ENCODE data around the gene SLC1A3. TPM values are rescaled to one million over a fixed set of nuclear protein-coding genes. Genes with fewer than 3 reads are reported as not detected.
"Not testable (repeated sequence)": the region's sequence is repeated elsewhere in the genome, so short reads cannot be mapped to it uniquely, and the experiment has no call there.

Gene SLC1A3
- total and polyA plus RNA-seq, 4 donors: 3.4 to 47.6 (median 28.2) TPM

GRCh38 chr5:36642089-36642488, 35.7 kb downstream of the SLC1A3 start:
- DNase-seq (peak in 1 of 3 donors; percentile 65), ATAC-seq (ENCODE audit: insufficient read depth, low FRiP score) (no peak)
- Histone ChIP-seq H3K27ac (ENCODE audit: low read depth in 1 of 2, low read length in 1 of 2) (no peak overlapping the region), H3K27me3 (ENCODE audit: control insufficient read depth in 3 of 3, insufficient read depth in 3 of 3, low read length in 2 of 3) (peaks cover 0 to 8% (median 0%) of the 10 kb centered on the region in 3 donors), H3K4me1 (ENCODE audit: control insufficient read depth in 5 of 5, insufficient read depth in 5 of 5, low read length in 5 of 5) (peaks cover 0 to 21% (median 9%) of the 10 kb centered on the region in 5 donors), H3K36me3 (ENCODE audit: control insufficient read depth in 4 of 4, insufficient read depth in 4 of 4, low read length in 4 of 4) (peaks cover 0 to 2% (median 0%) of the 10 kb centered on the region in 4 donors), H3K4me3 (no peak overlapping the region), H3K9ac (ENCODE audit: insufficient read depth in 1 of 2, low read length in 2 of 2) (no peak overlapping the region), H3K9me3 (ENCODE audit: control insufficient read depth in 4 of 4, insufficient read depth in 3 of 4, low read length in 3 of 4) (no peaks in the 10 kb centered on the region)
- no peak for TF ChIP-seq CTCF (IDR thresholded peaks at IDR 0.05; ENCODE audit: control extremely low read depth, extremely low read depth)
- 51 to 71% methylated on average over 4 of the region's 4 CpGs for WGBS, 2 donors

- no peak for TF ChIP-seq CTCF (IDR thresholded peaks at IDR 0.05; ENCODE audit: control extremely low read depth, extremely low read depth)
- WGBS, 2 donors: 94 to 100% methylated on average over 1 of the region's 1 CpG
Observed at GRCh38 chr5:36643162-36643561, 36.8 kb downstream of the SLC1A3 start.

GRCh38 chr5:36643841-36644240, 37.4 kb downstream of the SLC1A3 start:
- 76 to 87% methylated on average over 5 of the region's 5 CpGs for WGBS, 2 donors
- H3K9me3 ChIP-seq (ENCODE audit: control insufficient read depth in 4 of 4, insufficient read depth in 3 of 4, low read length in 3 of 4); H3K9ac ChIP-seq (ENCODE audit: insufficient read depth in 1 of 2, low read length in 2 of 2): not testable (repeated sequence)

More at GRCh38 chr5:36643162-36643561, 36.8 kb downstream of the SLC1A3 start:
- Histone ChIP-seq H3K9ac (ENCODE audit: insufficient read depth in 1 of 2, low read length in 2 of 2) (no peak overlapping the region), H3K36me3 (ENCODE audit: control insufficient read depth in 4 of 4, insufficient read depth in 4 of 4, low read length in 4 of 4) (peaks cover 0 to 2% (median 0%) of the 10 kb centered on the region in 4 donors), H3K27me3 (ENCODE audit: control insufficient read depth in 3 of 3, insufficient read depth in 3 of 3, low read length in 2 of 3) (peaks cover 0 to 8% (median 0%) of the 10 kb centered on the region in 3 donors), H3K4me1 (ENCODE audit: control insufficient read depth in 5 of 5, insufficient read depth in 5 of 5, low read length in 5 of 5) (peaks cover 0 to 27% (median 8%) of the 10 kb centered on the region in 5 donors), H3K4me3 (no peak overlapping the region), H3K27ac (ENCODE audit: low read depth in 1 of 2, low read length in 1 of 2) (no peak overlapping the region), H3K9me3 (ENCODE audit: control insufficient read depth in 4 of 4, insufficient read depth in 3 of 4, low read length in 3 of 4) (no peaks in the 10 kb centered on the region)
- ATAC-seq (ENCODE audit: insufficient read depth, low FRiP score) (no peak), DNase-seq (no peak)

GRCh38 chr5:36644727-36645126, 38.3 kb downstream of the SLC1A3 start:
- DNase-seq: no peak
- no peak overlapping the region for H3K27ac ChIP-seq (ENCODE audit: low read depth in 1 of 2, low read length in 1 of 2)

More at GRCh38 chr5:36643841-36644240, 37.4 kb downstream of the SLC1A3 start:
- ATAC-seq (ENCODE audit: insufficient read depth, low FRiP score); H3K4me3 ChIP-seq; H3K36me3 ChIP-seq (ENCODE audit: control insufficient read depth in 4 of 4, insufficient read depth in 4 of 4, low read length in 4 of 4); DNase-seq; H3K27me3 ChIP-seq (ENCODE audit: control insufficient read depth in 3 of 3, insufficient read depth in 3 of 3, low read length in 2 of 3); H3K27ac ChIP-seq (ENCODE audit: low read depth in 1 of 2, low read length in 1 of 2): not testable (repeated sequence)
- H3K4me1 ChIP-seq (ENCODE audit: control insufficient read depth in 5 of 5, insufficient read depth in 5 of 5, low read length in 5 of 5): peaks cover 0 to 27% (median 9%) of the 10 kb centered on the region in 5 donors

More at GRCh38 chr5:36644727-36645126, 38.3 kb downstream of the SLC1A3 start:
- no peaks in the 10 kb centered on the region for H3K9me3 ChIP-seq (ENCODE audit: control insufficient read depth in 4 of 4, insufficient read depth in 3 of 4, low read length in 3 of 4)
- H3K4me1 ChIP-seq (ENCODE audit: control insufficient read depth in 5 of 5, insufficient read depth in 5 of 5, low read length in 5 of 5): peaks cover 0 to 27% (median 9%) of the 10 kb centered on the region in 5 donors
- no peak for TF ChIP-seq CTCF (IDR thresholded peaks at IDR 0.05; ENCODE audit: control extremely low read depth, extremely low read depth)
- no peak overlapping the region for H3K9ac ChIP-seq (ENCODE audit: insufficient read depth in 1 of 2, low read length in 2 of 2)
- 85 to 87% methylated on average over 3 of the region's 3 CpGs for WGBS, 2 donors
- peaks cover 0 to under 1% (median 0%) of the 10 kb centered on the region in 3 donors for H3K27me3 ChIP-seq (ENCODE audit: control insufficient read depth in 3 of 3, insufficient read depth in 3 of 3, low read length in 2 of 3)
- no peak overlapping the region for H3K4me3 ChIP-seq
- ATAC-seq (ENCODE audit: insufficient read depth, low FRiP score): no peak
- peaks cover 0 to 2% (median 0%) of the 10 kb centered on the region in 4 donors for H3K36me3 ChIP-seq (ENCODE audit: control insufficient read depth in 4 of 4, insufficient read depth in 4 of 4, low read length in 4 of 4)
